SJSA1 (cell line): ENCODE results near the gene TCP10L. TPM values are rescaled to one million over a fixed set of nuclear protein-coding genes. Genes with fewer than 3 reads are reported as not detected.
A peak's percentile ranks its signal among the peaks of the same experiment; 100 is the strongest.
"Not testable (repeated sequence)": the region's sequence is repeated elsewhere in the genome, so short reads cannot be mapped to it uniquely, and the experiment has no call there.

Experiments used
- DNase-seq, 2 experiments: peaks; one replicate each; pipeline ENCODE4 v3.0.0-alpha.2; 2015 to 2020; ENCODE audit warnings: low spot score in 2 of 2, low read depth in 1 of 2
- H3K27ac ChIP-seq: fragments of 250-450 bp; sonication (Bioruptor Pico); 2 replicates; pipeline ENCODE4 v1.5.1; 2020; ENCODE audit warnings: mild to moderate bottlenecking, moderate library complexity
- H3K27me3 ChIP-seq: fragments of 250-450 bp; sonication (Bioruptor Pico); replicated peaks from 2 replicates; pipeline ENCODE4 v1.5.1; 2020; ENCODE audit warnings: mild to moderate bottlenecking, moderate library complexity
- H3K36me3 ChIP-seq: fragments of 250-450 bp; sonication (Bioruptor Pico); 2 replicates; pipeline ENCODE4 v1.5.1; 2020; ENCODE audit warnings: mild to moderate bottlenecking
- H3K4me1 ChIP-seq: fragments of 250-450 bp; sonication (Bioruptor Pico); replicated peaks from 2 replicates; pipeline ENCODE4 v1.6.1; 2021; ENCODE audit warnings: mild to moderate bottlenecking
- H3K4me3 ChIP-seq: fragments of 250-450 bp; sonication (Bioruptor Pico); 2 replicates; pipeline ENCODE4 v1.5.1; 2020; ENCODE audit warnings: mild to moderate bottlenecking
- H3K9me3 ChIP-seq: fragments of 250-450 bp; sonication (Bioruptor Pico); replicated peaks from 2 replicates; pipeline ENCODE4 v1.5.1; 2020; ENCODE audit warnings: mild to moderate bottlenecking
- total RNA-seq: library from RNA; depleted of rRNA; stranded (reverse); fragments of >200 nt; shearing (Covaris generic); gene quantifications from 2 replicates; pipeline ENCODE4 v1.2.3, GENCODE V29; 2014

Gene TCP10L
- total RNA-seq, 1 experiment from 2014 or later, result not detected

DNA sequence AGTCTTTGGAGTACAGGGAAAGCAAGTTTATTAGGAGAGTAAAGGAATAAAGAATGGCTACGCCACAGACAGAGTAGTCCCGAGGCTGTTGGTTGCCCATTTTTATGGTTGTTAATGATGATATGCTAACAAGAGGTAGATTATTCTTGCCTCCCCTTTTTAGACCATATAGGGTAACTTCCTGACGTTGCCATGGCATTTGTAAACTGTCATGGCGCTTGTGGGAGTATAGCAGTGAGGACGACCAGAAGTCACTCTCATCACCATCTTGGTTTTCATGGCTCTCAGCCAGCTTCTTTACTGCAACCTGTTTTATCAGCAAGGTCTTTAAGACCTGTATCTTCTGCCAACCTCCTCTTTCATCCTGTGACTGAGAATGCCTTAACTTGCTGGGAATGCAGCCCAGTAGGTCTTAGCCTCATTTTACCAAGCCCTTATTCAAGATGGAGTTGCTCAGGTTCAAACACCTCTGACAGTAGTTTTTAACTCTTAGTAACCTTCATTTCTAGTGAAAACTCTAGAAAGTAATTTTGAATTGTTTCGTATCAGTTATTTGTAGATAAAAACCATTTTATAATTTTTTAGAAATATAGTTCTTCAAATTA is 26.2 kb downstream of the TCP10L start:
- Histone ChIP-seq H3K27me3 (no peaks in the 10 kb centered on the region), H3K9me3 (no peaks in the 10 kb centered on the region), H3K4me1 (no peaks in the 10 kb centered on the region), H3K27ac (no peak overlapping the region), H3K4me3 (no peak overlapping the region), H3K36me3 (no peaks in the 10 kb centered on the region)
- DNase-seq, result no peak

DNA sequence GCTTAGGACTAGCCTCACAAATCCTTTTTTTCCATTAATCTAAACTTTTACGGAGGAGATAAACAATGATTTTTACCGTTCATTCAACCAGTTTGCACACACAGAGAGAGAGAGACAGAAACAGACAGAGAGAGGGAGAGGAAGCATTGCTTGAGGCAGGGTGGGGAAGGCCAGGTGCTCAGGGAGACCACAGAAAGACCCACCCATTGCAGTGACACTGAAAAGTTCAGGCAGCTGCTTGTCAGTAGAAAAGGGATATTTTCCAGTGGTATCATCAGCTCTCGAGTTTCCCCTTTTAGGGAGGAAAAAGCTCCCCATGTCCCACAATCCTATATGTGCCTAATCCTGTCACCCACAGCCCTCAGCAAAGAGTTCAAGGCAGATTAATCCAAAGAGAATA is 27.2 kb downstream of the TCP10L start:
- Histone ChIP-seq H3K36me3 (no peaks in the 10 kb centered on the region), H3K27ac (no peak overlapping the region), H3K4me3 (no peak overlapping the region), H3K9me3 (no peaks in the 10 kb centered on the region), H3K27me3 (no peaks in the 10 kb centered on the region), H3K4me1 (no peaks in the 10 kb centered on the region)
- no peak for DNase-seq

DNA sequence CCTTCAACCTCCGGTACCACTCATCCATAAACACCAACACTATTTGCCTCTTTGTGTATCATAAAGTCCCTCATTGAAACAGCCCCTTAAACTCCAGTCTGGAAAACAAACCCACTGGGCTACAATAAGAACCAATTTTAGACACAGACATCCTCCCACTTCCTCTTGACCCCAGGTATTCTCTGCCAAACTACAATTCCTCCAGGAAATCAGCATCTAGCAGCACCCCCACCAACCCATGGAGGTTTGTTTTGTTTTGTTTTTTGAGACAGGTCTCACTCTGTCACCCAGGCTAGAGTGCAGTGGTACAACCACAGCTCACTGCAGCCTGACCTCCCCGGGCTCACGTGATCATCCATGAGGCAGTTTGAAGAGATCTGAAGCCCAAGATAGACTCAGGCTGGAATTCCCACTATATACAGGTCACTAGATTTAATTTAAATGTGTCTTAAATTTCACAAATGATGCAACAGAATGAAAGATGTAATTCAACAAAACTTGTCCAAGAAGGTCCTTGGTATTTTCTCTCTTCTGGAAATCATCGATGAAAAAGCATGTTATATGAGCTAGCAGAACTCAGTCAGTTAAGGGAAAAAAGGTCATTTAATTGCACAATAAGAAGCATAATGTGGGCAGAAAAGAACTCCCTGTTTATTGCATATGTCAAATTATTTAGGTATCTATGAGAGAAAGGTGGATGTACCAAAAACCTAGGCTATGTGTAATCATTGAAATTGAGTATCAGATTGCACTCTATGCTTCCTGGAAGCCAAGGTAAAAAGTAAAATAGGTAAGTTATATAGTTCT is 30.3 kb downstream of the TCP10L start:
- Histone ChIP-seq H3K27ac (no peak overlapping the region), H3K9me3 (no peaks in the 10 kb centered on the region), H3K4me1 (no peaks in the 10 kb centered on the region), H3K4me3 (no peak overlapping the region), H3K36me3 (no peaks in the 10 kb centered on the region), H3K27me3 (no peaks in the 10 kb centered on the region)
- DNase-seq, result no peak

DNA sequence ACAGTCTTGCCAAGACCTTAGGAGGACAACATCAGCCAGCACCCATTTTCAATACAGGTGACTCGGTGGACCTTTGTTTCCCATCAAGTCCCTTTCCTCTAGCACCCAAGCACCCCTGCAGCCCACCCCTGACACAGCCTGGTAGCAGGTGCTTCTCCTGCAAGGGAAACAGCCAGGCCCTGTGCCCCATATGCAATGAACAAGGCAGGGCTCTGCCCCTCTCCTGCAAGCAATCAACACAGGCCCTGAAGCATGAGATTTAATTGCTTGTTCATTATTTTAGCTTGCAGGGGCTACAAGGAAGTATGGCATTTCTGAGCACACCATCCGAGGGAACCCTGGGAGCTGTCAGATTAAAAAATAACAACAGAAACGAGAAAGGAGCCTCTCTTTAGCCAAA is 35.4 kb downstream of the TCP10L start:
- Histone ChIP-seq H3K4me1 (no peaks in the 10 kb centered on the region), H3K36me3 (no peaks in the 10 kb centered on the region), H3K9me3 (no peaks in the 10 kb centered on the region), H3K27me3 (no peaks in the 10 kb centered on the region), H3K27ac (no peak overlapping the region), H3K4me3 (no peak overlapping the region)
- DNase-seq, result no peak

DNA sequence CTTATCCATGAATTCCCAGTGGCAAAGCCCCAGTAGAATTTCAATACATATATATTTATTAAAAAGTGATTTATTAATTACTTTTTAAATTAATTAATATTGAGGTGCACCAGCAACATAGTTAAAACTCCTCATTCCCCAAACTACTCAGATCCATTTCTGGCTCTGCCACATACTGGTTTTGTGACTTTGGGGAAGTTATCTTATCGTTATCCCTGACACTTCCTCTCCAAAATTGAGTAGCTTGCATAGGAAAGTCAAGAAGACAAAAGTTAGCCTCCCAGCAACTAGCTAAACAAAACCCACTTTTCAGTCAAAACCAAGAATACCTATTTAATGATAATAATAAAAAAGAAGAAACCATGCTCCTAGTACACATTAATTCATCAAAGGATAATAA is 35.9 kb downstream of the TCP10L start:
- Histone ChIP-seq H3K4me1 (no peaks in the 10 kb centered on the region), H3K9me3 (no peaks in the 10 kb centered on the region), H3K27me3 (no peaks in the 10 kb centered on the region), H3K4me3 (no peak overlapping the region), H3K36me3 (no peaks in the 10 kb centered on the region), H3K27ac (no peak overlapping the region)
- no peak for DNase-seq

DNA sequence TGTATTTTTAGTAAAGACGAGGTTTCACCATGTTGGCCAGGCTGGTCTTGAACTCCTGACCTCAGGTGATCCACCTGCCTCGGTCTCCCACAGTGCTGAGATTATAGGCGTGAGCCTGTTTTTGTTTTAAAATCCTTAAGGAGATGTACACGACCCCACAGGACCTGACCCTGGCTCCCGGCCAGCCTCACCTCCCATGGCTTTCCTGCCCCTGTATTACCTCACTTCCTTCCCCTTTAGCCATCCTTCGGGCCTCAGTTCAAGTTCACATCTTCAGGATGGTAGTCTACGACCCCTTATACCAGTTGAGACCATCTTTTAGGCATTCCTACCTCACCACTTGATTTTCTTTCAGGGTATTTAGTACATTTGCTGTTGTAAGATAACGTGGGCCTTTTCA is 36.3 kb downstream of the TCP10L start:
- Histone ChIP-seq H3K4me1 (no peaks in the 10 kb centered on the region), H3K9me3 (no peaks in the 10 kb centered on the region), H3K27me3 (no peaks in the 10 kb centered on the region), H3K4me3 (no peak overlapping the region), H3K36me3 (no peaks in the 10 kb centered on the region), H3K27ac (no peak overlapping the region)
- no peak for DNase-seq

DNA sequence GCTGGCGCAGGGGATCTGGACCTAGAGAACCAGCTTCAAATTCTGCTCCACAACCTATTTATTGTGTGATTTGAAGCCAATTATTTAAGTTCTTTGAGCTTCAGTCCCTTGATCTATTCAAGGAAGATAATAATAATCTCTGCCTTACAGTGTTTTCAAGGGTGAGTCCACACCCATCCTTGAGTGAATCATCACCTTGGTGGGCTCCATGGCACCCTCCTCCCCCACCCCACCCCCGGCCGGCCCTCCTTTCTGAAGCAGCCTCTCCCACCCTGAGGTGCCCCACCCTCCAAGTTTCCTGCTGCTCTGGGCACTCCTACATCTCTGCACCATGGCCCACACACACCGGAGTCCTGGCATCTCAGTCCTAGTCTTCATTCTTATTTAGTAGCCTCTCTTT is 38.3 kb downstream of the TCP10L start:
- no peaks in the 10 kb centered on the region for H3K27me3 ChIP-seq
- DNase-seq, result no peak
- H3K4me3 ChIP-seq, result no peak overlapping the region
- H3K9me3 ChIP-seq, result no peaks in the 10 kb centered on the region
- H3K36me3 ChIP-seq, result no peaks in the 10 kb centered on the region
- no peak overlapping the region for H3K27ac ChIP-seq
- no peaks in the 10 kb centered on the region for H3K4me1 ChIP-seq

DNA sequence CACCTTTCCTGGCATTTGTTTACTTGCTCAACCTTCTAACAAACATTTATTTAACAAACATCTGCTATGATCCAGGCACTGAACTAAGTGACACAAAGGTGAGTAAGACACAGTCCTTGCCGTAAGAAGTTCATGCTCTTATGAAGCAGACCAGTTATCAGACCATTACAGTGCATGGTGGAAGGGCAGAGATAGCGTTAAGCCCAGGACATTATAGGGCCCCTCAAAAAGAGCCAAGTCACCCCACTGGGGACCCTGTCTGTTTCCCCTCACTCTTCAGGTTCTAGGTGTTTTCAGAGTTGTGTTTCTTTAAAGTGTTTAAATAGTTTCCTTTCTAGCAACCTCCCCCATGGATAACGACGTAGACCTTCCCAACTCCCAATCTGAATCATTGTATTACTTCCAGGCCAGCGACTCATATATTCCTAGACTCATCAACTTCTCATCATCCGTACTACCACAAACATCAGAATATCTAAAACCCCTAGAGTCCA is 39.3 kb downstream of the TCP10L start:
- H3K27me3 ChIP-seq, result no peaks in the 10 kb centered on the region
- H3K27ac ChIP-seq, result no peak overlapping the region
- DNase-seq, result no peak
- H3K9me3 ChIP-seq, result no peaks in the 10 kb centered on the region
- H3K4me3 ChIP-seq, result no peak overlapping the region
- no peaks in the 10 kb centered on the region for H3K36me3 ChIP-seq
- no peaks in the 10 kb centered on the region for H3K4me1 ChIP-seq

DNA sequence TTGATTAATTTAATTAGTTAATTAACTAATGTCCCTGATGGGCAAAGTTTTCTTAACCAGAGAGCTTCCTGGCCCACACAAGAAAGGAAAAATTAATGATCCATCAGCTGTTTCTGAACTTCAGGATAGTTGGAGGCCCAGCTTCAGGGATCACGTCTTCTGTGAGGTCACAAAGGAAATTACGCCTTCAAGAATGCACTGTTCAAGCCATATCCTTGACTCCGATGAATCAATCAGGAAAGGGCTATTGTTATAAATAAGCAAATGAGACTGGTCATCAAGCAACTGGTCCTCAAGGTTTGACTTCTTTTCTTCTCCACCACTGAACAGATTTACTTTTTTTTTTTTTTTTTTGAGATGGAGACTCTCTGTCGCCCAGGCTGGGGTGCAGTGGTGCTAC is 40.6 kb downstream of the TCP10L start:
- Histone ChIP-seq H3K27ac (no peak overlapping the region), H3K27me3 (no peaks in the 10 kb centered on the region), H3K4me3 (no peak overlapping the region), H3K4me1 (no peaks in the 10 kb centered on the region), H3K36me3 (no peaks in the 10 kb centered on the region), H3K9me3 (no peaks in the 10 kb centered on the region)
- DNase-seq, result no peak

DNA sequence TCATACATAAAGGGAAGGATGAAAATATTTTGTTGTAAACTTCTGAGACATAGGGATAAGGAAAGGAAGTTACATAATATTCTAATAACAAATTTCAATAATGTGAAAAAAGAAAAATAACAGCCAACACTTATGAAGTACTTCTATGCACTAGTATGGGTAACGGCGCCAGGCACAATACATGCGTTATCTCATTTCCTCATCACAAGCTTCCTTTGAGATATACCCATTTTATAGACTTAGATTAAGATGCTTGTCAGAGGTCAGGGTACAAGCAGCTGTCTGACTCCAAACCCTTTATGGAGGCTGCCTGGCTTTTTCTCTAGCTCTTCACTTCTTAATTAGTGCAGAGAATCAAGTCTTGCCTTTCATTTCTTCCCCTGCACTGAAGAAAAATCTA is 41.3 kb downstream of the TCP10L start:
- H3K9me3 ChIP-seq, result no peaks in the 10 kb centered on the region
- DNase-seq, result no peak
- no peaks in the 10 kb centered on the region for H3K36me3 ChIP-seq
- no peak overlapping the region for H3K27ac ChIP-seq
- H3K4me1 ChIP-seq, result no peaks in the 10 kb centered on the region
- no peaks in the 10 kb centered on the region for H3K27me3 ChIP-seq
- H3K4me3 ChIP-seq, result no peak overlapping the region

DNA sequence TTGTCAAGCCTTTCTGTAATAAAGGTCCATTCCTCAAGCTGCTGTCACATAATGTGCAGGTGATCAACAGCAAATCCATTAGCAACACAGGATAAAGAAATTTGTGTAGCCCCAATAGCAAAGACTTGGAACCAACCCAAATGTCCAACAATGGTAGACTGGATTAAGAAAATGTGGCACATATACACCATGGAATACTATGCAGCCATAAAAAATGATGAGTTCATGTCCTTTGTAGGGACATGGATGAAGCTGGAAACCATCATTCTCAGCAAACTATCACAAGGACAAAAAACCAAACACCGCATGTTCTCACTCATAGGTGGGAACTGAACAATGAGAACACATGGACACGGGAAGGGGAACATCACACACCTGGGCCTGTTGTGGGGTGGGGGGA is 42.3 kb downstream of the TCP10L start:
- H3K9me3 ChIP-seq, H3K27me3 ChIP-seq, DNase-seq, H3K36me3 ChIP-seq, H3K4me3 ChIP-seq, H3K27ac ChIP-seq, H3K4me1 ChIP-seq: not testable (repeated sequence)

DNA sequence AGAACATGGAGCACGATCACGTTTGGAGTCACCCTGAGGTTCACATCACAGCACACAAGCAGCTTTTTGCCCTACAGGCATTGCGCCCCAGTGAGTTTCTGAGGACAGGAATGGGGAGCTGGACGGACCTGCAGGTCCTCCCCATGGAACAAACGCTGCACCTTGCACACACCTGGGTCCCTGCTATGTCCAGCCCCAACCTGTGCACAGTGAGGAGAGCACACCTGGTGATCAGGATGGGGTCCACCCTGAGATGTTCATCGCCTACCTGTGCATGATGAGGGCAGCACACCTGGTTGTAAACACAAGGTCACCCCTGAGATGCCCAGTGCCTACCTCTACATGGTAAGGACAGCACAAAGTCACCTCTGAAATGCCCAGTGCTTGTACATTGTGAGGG is 45.9 kb downstream of the TCP10L start:
- H3K4me3 ChIP-seq, result no peak overlapping the region
- no peak for DNase-seq
- H3K4me1 ChIP-seq, result no peaks in the 10 kb centered on the region
- no peak overlapping the region for H3K27ac ChIP-seq
- no peaks in the 10 kb centered on the region for H3K27me3 ChIP-seq
- H3K36me3 ChIP-seq, result no peaks in the 10 kb centered on the region
- H3K9me3 ChIP-seq, result no peaks in the 10 kb centered on the region

DNA sequence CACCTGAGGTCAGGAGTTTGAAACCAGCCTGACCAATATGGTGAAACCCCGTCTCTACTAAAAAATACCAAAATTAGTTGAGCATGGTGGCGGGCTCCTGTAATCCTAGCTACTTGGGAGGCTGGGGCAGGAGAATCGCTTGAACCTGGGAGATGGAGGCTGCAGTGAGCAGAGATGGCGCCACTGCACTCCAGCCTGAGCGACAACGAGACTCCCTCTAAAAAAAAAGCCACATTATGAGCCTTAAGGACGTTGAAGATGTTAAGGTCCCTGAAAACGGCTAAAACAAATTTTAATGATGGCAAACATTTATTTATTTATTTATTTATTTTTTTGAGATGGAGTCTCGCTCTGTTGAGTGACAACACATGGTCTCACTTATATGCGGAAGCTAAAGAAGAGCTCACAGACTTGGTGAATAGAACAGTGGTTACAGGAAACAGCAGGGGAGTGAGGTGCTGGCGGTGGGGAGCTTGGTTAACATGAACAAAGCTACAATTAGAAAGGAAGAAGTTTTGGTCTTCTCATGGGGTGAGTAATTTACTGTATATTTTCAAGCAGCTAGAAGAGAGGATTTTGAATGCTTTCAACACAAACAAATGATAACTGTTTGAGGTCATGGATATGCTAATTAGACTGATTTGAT is 47.1 kb downstream of the TCP10L start:
- H3K36me3 ChIP-seq, result no peaks in the 10 kb centered on the region
- H3K4me1 ChIP-seq, result no peaks in the 10 kb centered on the region
- no peak overlapping the region for H3K27ac ChIP-seq
- no peaks in the 10 kb centered on the region for H3K9me3 ChIP-seq
- H3K4me3 ChIP-seq, result no peak overlapping the region
- DNase-seq, result no peak
- H3K27me3 ChIP-seq, result no peaks in the 10 kb centered on the region

DNA sequence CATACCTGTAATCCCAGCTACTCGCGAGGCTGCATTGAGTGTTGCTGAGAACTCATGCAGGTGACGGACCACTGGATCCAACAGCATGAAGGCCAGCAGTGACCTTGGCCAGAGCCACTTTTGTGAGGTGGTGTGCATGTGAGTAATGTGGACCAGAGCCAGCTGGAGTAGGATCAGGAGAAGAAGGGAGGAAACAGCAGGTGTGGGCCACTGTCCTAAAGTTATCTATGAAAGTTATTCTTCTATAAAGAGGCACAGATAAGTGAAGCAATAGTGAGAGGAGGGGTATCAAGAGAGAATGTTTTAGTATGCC is 47.8 kb downstream of the TCP10L start:
- Histone ChIP-seq H3K4me3 (no peak overlapping the region), H3K9me3 (no peaks in the 10 kb centered on the region), H3K27ac (no peak overlapping the region), H3K4me1 (no peaks in the 10 kb centered on the region), H3K36me3 (no peaks in the 10 kb centered on the region), H3K27me3 (no peaks in the 10 kb centered on the region)
- peak in 1 of 2 experiments; percentile 8 for DNase-seq
